ENCODE measurements around the gene SEZ6.

DNA sequence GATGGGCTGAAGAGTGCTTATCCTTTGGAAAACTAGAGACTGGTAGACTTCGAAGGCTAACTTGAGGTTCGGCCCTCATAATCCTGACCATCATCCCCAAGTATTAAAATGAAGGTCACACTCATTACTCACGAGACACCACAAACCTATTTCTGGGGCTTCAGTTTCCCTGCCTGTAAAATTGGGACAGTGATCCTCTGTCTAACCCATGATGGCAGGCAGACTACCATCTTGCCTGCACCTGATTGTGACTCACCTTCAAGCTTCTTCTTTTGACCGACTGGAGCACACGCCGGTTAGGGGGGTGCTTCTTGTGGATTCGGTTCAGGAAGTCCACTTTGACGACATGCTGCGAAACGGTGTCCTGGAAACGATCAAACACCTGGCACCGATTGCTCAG is 88.8 kb downstream of the SEZ6 start:
- no peak for TF ChIP-seq POLR2A (IDR thresholded peaks at IDR 0.05; ENCODE audit: low read depth, low read length)
- no peak for TF ChIP-seq TAF1 (IDR thresholded peaks at IDR 0.05; ENCODE audit: borderline replicate concordance, low read depth, low read length)
- TF ChIP-seq POLR2AphosphoS5 (IDR thresholded peaks at IDR 0.05; ENCODE audit: low read depth, low read length), result no peak

All from GM12892 (cell line).